A549 (cell line): ENCODE results near the gene GRID1.

Experiments used
- CTCF ChIP-seq: fragments of >200 bp; sonication (Bioruptor Twin); formaldehyde crosslinking; IDR thresholded peaks from 3 replicates; pipeline ENCODE4 v1.5.1; 2016
- FOSB ChIP-seq: fragments of 250-450 bp; sonication (Bioruptor Pico); IDR thresholded peaks from 2 replicates; pipeline ENCODE4 v1.5.0; 2020; ENCODE audit warnings: mild to moderate bottlenecking, moderate library complexity
- HMGXB4 ChIP-seq: fragments of 250-450 bp; sonication (Bioruptor Pico); IDR thresholded peaks from 2 replicates; pipeline ENCODE4 v1.5.0; 2021; ENCODE audit warnings: mild to moderate bottlenecking, moderate library complexity, borderline replicate concordance
- HOXA7 ChIP-seq: fragments of 250-450 bp; sonication (Bioruptor Pico); IDR thresholded peaks from 2 replicates; pipeline ENCODE4 v1.5.0; 2020; ENCODE audit warnings: mild to moderate bottlenecking, moderate library complexity
- KDM1A ChIP-seq: fragments of 200-600 bp; sonication (generic); IDR thresholded peaks from 2 replicates; pipeline ENCODE4 v1.6.1; 2016; ENCODE audit warnings: low read depth, mild to moderate bottlenecking
- KDM5A ChIP-seq: fragments of 200-600 bp; sonication (generic); IDR thresholded peaks from 2 replicates; pipeline ENCODE4 v1.6.1; 2016; ENCODE audit warnings: antibody characterized with exemption, mild to moderate bottlenecking
- NFE2L2 ChIP-seq: fragments of 150-350 bp; conservative IDR thresholded peaks from 2 replicates; pipeline ENCODE4 v1.6.1; 2014; ENCODE audit warnings: low read length
- TFCP2L1 ChIP-seq: fragments of 250-450 bp; sonication (Bioruptor Pico); IDR thresholded peaks from 2 replicates; pipeline ENCODE4 v1.5.0; 2021; ENCODE audit warnings: mild to moderate bottlenecking
- TF ChIP-seq, protein P1 (sequence below): IDR thresholded peaks from 2 replicates; pipeline ENCODE4 v1.6.1; 2012

GRCh38 chr10:85979598-85979997 is 387.0 kb downstream of the GRID1 start:
- TF ChIP-seq CTCF (no peak), HOXA7 (no peak), NFE2L2 (no peak), TFCP2L1 (CRISPR knock-in tag) (no peak), HMGXB4 (no peak), KDM5A (no peak), KDM1A (no peak), FOSB (CRISPR knock-in tag) (no peak)
- TF ChIP-seq, protein P1, sequence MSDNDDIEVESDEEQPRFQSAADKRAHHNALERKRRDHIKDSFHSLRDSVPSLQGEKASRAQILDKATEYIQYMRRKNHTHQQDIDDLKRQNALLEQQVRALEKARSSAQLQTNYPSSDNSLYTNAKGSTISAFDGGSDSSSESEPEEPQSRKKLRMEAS = no peak
